ENCODE measurements around the gene PSG7.
"Not testable (repeated sequence)": the region's sequence is repeated elsewhere in the genome, so short reads cannot be mapped to it uniquely, and the experiment has no call there.

Gene PSG7

DNA sequence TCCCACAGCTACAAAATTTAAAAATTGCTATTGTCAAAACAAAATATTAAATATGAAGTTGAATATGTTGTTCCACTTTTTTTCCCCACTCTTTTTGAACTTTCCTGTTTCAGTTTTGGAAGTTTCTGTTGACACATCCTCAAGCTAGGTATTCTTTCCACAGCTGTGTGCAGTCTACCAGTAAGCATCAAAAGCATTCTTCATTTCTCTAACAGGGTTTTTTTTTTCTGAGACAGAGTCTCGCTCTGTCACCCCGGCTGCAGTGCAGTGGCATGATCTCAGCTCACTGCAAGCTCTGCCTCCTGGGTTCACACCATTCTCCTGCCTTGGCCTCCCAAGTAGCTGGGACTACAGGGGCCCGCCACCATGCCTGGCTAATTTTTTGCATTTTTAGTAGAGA is 62.9 kb downstream of the PSG7 start:
- not testable (repeated sequence) for H3K27ac ChIP-seq (ENCODE audit: low read depth, low read length); H3K4me3 ChIP-seq (ENCODE audit: low read depth in 1 of 5, low read length in 5 of 5); H3K9ac ChIP-seq (ENCODE audit: low read length in 5 of 5); H3K27me3 ChIP-seq (ENCODE audit: control insufficient read depth in 5 of 5, insufficient read depth in 4 of 5, low read length in 5 of 5); H3K4me1 ChIP-seq (ENCODE audit: control insufficient read depth in 5 of 5, insufficient read depth in 5 of 5, low read length in 5 of 5); H3K9me3 ChIP-seq (ENCODE audit: control insufficient read depth in 5 of 5, low read length in 5 of 5); H3K36me3 ChIP-seq (ENCODE audit: control insufficient read depth in 5 of 5, insufficient read depth in 5 of 5, low read length in 5 of 5)

Measured in subcutaneous abdominal adipose tissue (tissue), 5 donors.